Fibroblast of peridontal ligament (primary cell): ENCODE data around the gene NXT1.

Experiments used
- DNase-seq: peaks from one replicate; pipeline ENCODE4 v3.0.0-alpha.2; 2010; ENCODE audit errors: extremely low read depth

Gene NXT1

GRCh38 chr20:23360531-23360930 is 9.9 kb downstream of the NXT1 start:
- DNase-seq, result no peak

DNA sequence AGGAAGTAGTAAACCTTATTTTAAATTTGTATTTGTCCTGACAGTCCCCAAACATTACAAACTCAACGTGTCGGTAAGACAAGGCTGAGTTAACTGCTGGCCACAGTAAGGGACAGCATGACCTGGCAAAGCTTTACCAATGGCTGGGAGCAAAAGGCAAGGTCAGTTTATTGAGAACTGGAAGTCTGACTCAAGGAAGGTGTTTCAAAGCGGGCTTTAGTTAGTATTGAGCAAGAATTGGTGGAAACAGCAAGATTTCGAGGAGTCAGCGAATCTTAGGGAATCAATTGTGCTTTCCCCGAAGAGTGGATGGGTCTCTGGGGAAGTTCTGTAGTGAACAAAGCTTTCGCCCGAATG is 10.5 kb downstream of the NXT1 start:
- peak; percentile 50 for DNase-seq

- DNase-seq, result peak; percentile 96
Measured at GRCh38 chr20:23361476-23362391, 11.1 kb downstream of the NXT1 start, which contains the start of gene GZF1. Gene GZF1 (plus strand): TSS chr20:23362182. CDS start chr20:23364384, 2,202 bp downstream.

GRCh38 chr20:23362392-23363256 is 12.0 kb downstream of the NXT1 start:
- peak; percentile 30 for DNase-seq

DNA sequence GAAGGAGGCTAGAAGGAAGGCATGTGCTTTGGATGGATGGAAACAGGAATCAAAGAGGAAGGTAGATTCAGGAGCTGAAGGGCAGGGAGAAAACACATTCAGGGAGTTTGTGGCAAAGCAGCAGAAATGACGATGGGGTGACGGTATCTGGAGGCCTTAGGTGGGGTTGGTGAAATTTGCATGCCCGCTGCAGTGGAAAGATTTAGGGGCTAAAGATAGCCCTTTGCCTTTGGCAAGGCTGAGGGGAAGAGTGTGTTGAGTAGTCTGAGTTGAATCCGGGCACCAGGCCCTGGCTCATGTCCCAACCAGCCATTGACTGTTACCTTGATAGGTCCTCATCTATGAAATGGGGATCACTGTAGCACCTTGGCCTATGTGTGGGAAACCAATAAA is 12.7 kb downstream of the NXT1 start:
- DNase-seq, result no peak

- DNase-seq, result no peak
Measured at GRCh38 chr20:23365390-23366165, 15.0 kb downstream of the NXT1 start.

- DNase-seq, result no peak
Measured at GRCh38 chr20:23366384-23366783, 15.8 kb downstream of the NXT1 start.

DNA sequence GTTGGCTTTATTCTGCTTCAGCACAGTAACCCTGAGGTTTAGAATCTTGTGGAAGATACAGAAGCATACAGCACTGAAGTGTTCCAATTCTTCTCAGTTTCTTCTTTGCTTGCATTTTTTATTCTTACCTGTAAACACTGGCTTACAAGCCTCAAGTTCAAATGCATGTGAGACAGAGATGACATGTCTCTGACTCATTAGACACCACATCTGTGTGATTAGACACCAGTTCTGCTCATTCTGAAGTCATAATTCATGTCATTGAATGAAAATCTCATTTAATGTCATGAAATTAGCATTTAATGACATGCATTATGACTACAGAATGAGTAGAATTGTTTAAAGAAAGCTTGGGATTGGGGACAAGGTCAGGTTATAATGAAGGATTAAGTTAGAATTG is 17.2 kb downstream of the NXT1 start:
- no peak for DNase-seq

DNA sequence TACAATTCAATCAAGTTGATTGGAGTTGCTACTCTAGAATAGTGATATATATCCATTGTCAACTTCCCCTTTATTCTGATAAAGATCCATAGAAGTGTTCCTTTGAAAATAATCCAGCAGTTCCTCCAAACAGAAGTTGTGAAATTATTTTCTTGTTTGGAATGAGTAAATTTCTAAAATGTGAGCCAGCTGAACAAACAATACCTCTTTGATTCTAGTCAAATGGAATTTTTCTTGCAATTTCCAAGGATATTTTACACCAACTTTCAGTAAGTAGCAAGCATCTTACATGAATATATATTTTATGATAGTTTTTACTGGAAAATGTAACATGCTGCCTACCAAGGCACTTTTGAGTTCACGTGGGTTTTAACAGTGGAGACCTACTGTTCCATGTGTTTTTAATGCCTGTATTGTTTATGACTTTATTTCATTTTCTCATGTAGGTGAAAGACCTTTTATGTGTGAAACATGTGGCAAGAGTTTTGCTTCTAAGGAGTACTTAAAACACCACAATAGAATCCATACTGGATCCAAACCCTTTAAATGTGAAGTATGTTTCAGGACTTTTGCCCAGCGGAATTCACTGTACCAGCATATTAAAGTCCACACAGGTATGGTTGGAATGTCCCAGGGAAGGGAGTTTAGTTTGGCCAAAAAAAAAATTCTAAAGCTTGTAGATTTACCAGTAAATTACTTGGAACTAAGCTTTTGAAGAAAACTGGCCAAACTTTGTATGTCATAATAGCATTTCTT is 17.9 kb downstream of the NXT1 start:
- DNase-seq, result peak; percentile 67

DNA sequence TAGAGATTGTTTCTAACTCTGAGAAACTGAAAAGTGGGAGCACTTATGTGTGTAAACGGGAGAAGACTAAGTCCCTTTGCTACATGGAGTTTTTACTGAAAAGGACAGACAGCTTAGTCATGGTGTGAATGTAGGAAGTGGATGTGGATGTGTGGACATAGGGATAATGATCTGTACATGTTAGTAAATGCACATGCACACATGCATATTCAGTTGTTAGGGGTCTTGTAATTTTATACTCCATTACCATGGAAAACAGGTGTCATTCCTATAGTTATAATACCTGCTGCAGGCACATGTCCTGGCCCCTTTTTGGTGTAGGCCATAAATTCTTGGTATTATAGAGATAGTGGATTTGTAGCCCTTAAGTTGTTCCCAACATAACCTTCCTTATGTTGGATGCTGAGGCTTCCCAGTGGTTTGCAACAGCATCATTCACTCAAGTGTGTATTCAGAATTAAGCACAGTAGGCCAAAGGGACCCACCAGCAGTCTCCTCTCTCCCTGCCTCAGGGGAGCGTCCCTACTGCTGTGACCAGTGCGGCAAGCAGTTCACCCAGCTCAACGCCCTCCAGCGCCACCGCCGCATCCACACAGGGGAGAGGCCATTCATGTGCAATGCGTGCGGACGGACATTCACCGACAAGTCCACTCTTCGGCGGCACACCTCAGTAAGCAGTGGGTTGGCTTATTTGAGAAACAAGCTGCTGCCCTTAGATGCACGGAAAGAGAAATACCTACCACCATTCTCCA is 18.7 kb downstream of the NXT1 start:
- no peak for DNase-seq

- no peak for DNase-seq
Measured at GRCh38 chr20:23370274-23370673, 19.7 kb downstream of the NXT1 start.

DNA sequence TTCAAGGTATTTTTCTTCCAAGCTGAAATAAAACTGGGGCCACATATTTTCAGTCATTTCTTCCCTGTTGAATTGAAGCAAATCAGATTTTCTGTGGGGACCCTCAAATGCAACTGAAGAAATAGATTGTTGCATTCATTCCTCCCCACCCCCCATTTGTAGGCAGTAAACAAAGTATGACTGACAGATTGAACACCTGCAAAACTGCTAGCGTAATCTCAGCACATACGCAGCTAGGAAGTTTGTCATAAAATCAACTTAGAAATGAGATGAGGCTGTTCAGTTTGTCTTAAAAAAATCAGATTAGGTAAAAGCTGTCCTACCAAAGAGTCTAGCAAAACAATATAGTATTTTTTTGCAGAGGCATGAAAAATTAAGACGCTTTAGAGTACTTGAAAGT is 20.3 kb downstream of the NXT1 start:
- DNase-seq, result no peak

DNA sequence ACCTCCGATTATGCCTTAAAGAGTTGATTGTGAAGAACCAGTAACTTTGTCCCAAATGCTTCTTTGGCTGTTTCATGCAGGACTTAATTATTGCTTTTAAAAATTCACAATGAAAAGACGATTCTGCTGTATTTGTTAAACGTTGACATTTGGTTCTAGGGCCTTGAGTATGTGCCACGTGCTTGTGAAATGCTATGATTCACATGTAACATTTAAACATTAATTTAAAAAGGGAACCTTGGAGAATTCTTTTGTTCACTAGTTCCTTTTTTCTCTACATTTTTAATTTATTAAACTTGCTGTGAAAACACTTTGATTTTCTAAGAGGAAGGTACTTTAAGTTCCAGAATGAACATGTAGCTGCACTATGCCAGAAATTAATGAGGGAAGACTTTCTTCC is 20.9 kb downstream of the NXT1 start:
- DNase-seq, result no peak

DNA sequence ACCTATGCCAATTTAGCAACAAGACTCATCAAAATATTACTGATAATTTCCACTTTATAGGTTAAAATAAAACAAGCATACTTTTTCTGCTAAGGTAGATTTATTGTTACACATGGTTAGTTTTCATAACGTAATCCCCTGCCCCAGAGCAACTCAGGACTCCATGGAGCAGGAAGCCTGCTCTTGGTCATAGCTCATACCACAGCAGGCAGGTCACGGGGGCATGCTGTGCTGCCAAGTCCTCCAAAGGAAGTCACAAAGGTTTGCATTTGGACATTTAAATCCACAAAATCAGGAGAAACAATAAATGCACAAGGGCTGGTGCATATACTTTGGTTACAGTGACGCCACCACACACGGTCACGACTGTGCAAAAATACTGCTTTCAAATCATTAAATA is 23.9 kb downstream of the NXT1 start:
- DNase-seq, result no peak

DNA sequence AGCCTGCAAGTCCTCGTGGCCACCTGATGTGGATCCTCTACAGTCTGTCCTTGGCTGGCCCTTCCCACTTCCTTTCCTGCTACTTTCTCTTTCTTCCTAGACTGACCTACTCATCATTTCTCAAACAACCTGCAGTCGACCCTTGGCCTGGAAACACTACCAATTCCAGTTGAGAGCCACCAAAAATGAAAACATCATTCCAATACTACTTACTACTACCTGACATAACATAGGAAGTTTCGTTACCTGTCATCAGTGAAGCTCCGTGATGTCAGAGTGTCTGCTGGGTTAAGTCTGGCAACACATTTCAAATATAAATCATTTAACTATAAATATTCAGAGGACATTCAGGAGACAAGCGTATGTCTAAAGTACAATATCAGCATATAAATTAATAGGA is 25.2 kb downstream of the NXT1 start:
- DNase-seq, result no peak

DNA sequence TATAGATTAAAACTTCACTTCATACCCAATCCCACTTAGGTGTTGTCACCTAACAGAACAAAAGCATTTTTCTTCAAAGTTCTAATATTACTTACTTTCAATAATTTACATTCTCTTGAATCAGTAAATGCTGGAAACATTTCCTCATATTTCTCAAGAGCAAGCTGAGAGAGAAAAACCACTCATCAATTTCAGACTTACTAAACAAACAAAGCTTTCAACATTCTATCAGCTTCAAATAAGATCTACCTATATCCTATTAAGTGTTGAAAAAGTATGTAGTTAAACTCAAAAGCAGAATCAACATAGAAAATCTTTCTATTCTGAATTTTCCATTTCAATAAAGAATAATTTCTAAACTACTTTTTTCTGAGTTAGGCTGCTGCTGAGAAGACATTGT is 29.2 kb downstream of the NXT1 start:
- no peak for DNase-seq

- DNase-seq, result no peak
Measured at GRCh38 chr20:23381876-23382275, 31.3 kb downstream of the NXT1 start.

DNA sequence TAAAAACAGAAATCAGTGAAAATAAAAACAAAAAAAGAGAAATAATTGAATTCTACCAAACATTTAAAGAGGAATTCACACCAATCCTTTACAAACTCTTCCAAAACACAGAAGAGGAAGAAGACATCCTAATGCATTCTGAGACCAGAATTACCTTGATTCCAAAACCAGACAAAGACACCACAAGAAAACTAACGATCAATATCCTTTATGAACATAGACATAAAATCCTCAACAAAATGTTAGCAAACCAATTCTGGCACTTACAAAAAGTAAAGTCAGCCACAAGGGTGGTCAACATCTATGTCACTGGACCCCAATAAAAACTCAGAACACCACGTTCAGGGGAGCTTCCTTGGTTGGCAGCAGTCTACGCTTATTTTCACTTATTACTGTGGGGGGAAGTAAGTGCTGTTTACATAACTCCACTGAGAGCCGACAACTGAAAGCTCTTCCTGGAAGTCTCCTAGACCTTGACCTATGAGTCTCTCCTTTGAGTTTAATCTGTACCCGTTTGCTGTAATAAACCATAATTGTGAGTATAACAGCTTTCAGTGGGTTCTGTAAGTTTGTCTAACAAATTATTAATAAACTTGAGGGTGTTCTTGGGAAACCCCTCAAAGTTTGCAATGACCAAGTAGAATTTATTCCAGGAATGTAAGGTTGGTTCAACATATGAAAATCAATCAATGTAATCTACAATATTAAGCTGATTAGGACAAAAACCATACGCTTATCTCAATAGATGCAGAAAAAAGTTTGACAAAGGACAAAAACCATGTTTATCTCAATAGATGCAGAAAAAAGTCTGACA is 35.9 kb downstream of the NXT1 start:
- DNase-seq, result no peak

GRCh38 chr20:23387118-23387443 is 36.5 kb downstream of the NXT1 start:
- no peak for DNase-seq
